LNCAP (cell line): ENCODE results near the gene TGFBR3L.
A peak's percentile ranks its signal among the peaks of the same experiment; 100 is the strongest.

Experiments used
- CTCF ChIP-seq: fragments of 450-650 bp; IDR thresholded peaks from 2 replicates; pipeline ENCODE4 v1.5.1; 2017; ENCODE audit warnings: mild to moderate bottlenecking

The TGFBR3L gene

GRCh38 chr19:7924651-7925170 lies 10.1 kb downstream of the TGFBR3L start:
- no peak for TF ChIP-seq CTCF

GRCh38 chr19:7925171-7925851 lies 10.7 kb downstream of the TGFBR3L start:
- peak; percentile 96 for TF ChIP-seq CTCF

- no peak for TF ChIP-seq CTCF
Measured at GRCh38 chr19:7926021-7926726, 11.5 kb downstream of the TGFBR3L start, which contains the start of gene CTXN1. Gene CTXN1, minus strand, starts transcription at chr19:7926135. Its CDS starts 597 bp downstream, at chr19:7925538.

GRCh38 chr19:7926727-7927604 lies 12.3 kb downstream of the TGFBR3L start:
- TF ChIP-seq CTCF = no peak

GRCh38 chr19:7927605-7928333 lies 13.1 kb downstream of the TGFBR3L start:
- no peak for TF ChIP-seq CTCF

GRCh38 chr19:7928334-7928706 lies 13.7 kb downstream of the TGFBR3L start:
- TF ChIP-seq CTCF = no peak
